ENCODE results near the gene CATSPERZ. TPM values are rescaled to one million over a fixed set of nuclear protein-coding genes. Genes with fewer than 3 reads are reported as not detected.

CATSPERZ gene
- total and polyA plus RNA-seq, 4 donors = 0.50 to 1.6 (median 1.0) TPM

DNA sequence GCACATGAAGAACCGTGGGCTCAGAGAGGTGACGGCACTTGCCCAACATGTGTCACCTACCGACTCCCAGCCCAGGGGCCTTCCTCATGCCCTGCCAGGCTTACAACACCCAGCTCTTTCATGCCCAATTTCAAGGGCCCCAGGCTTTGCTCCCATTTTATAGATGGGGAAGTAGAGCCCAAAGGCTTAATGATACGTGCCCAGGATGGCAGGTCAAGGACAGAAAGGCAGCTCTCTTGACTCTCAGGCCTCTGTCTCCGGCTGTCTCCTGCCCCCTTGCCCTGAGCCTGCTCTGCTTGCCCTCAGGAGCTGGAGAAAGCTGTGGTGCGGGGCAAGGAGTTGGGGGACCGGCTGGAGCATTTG is 48.8 kb downstream of the CATSPERZ start:
- Histone ChIP-seq H3K4me3 (ENCODE audit: low read depth, low read length) (no peak overlapping the region), H3K4me1 (ENCODE audit: control insufficient read depth, insufficient read depth, low read length) (peaks cover 21% of the 10 kb centered on the region), H3K36me3 (ENCODE audit: control insufficient read depth, insufficient read depth, low read length) (peaks cover 16% of the 10 kb centered on the region), H3K27me3 (ENCODE audit: control insufficient read depth, insufficient read depth, low read length) (no peaks in the 10 kb centered on the region), H3K27ac (ENCODE audit: low read depth, low read length) (no peak overlapping the region), H3K9me3 (ENCODE audit: control insufficient read depth, insufficient read depth, low read length) (no peaks in the 10 kb centered on the region)
- WGBS (ENCODE audit: insufficient coverage) = 82% methylated on average over 7 of the region's 7 CpGs
- no peak for DNase-seq (ENCODE audit: low read depth in 4 of 6, low spot score in 6 of 6)

DNA sequence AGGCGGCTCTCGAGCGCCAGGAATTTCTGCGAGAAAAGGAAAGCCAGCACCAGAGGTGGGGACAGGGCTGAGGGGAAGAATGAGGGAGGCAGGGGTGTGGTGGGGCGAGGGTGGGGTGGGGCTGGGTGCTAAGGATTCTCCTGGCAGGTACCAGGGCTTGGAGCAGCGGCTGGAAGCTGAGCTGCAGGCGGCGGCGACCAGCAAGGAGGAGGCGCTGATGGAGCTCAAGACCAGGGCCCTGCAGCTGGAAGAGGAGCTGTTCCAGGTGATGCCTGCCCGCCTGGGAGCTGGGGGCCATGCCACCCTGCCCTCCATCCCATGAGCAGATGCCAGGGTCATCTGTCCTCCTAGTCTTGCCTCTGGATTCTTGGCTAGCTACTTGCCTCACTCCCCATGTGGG is 49.2 kb downstream of the CATSPERZ start:
- Histone ChIP-seq H3K36me3 (ENCODE audit: control insufficient read depth, insufficient read depth, low read length) (peaks cover 12% of the 10 kb centered on the region), H3K9me3 (ENCODE audit: control insufficient read depth, insufficient read depth, low read length) (no peaks in the 10 kb centered on the region), H3K4me3 (ENCODE audit: low read depth, low read length) (no peak overlapping the region), H3K27ac (ENCODE audit: low read depth, low read length) (no peak overlapping the region), H3K27me3 (ENCODE audit: control insufficient read depth, insufficient read depth, low read length) (no peaks in the 10 kb centered on the region), H3K4me1 (ENCODE audit: control insufficient read depth, insufficient read depth, low read length) (peaks cover 25% of the 10 kb centered on the region)
- DNase-seq (ENCODE audit: low read depth in 4 of 6, low spot score in 6 of 6) = no peak
- 82% methylated on average over 11 of the region's 11 CpGs for WGBS (ENCODE audit: insufficient coverage)

DNA sequence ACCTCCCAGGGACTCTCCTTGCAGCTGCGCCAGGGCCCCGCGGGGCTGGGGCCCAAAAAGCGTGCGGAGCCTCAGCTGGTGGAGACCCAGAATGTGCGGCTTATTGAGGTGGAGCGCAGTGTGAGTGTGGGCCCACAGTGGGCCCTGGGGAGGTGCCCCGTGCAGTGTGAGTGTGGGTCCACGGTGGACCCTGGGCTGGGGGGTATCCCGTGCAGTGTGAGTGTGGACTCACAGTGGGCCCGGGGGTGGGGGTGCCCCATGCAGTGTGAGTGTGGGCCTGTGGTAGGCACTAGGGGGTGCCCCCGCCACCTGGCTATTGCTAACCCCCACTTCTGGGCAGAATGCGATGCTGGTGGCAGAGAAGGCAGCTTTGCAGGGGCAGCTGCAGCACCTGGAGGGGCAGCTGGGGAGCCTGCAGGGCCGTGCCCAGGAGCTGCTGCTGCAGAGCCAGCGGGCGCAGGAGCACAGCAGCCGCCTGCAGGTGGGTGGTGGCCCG is 51.0 kb downstream of the CATSPERZ start:
- Histone ChIP-seq H3K36me3 (ENCODE audit: control insufficient read depth, insufficient read depth, low read length) (peaks cover 10% of the 10 kb centered on the region), H3K4me1 (ENCODE audit: control insufficient read depth, insufficient read depth, low read length) (peaks cover 38% of the 10 kb centered on the region), H3K9me3 (ENCODE audit: control insufficient read depth, insufficient read depth, low read length) (no peaks in the 10 kb centered on the region), H3K4me3 (ENCODE audit: low read depth, low read length) (no peak overlapping the region), H3K27me3 (ENCODE audit: control insufficient read depth, insufficient read depth, low read length) (no peaks in the 10 kb centered on the region), H3K27ac (ENCODE audit: low read depth, low read length) (no peak overlapping the region)
- 92% methylated on average over 18 of the region's 18 CpGs for WGBS (ENCODE audit: insufficient coverage)
- no peak for DNase-seq (ENCODE audit: low read depth in 4 of 6, low spot score in 6 of 6)

DNA sequence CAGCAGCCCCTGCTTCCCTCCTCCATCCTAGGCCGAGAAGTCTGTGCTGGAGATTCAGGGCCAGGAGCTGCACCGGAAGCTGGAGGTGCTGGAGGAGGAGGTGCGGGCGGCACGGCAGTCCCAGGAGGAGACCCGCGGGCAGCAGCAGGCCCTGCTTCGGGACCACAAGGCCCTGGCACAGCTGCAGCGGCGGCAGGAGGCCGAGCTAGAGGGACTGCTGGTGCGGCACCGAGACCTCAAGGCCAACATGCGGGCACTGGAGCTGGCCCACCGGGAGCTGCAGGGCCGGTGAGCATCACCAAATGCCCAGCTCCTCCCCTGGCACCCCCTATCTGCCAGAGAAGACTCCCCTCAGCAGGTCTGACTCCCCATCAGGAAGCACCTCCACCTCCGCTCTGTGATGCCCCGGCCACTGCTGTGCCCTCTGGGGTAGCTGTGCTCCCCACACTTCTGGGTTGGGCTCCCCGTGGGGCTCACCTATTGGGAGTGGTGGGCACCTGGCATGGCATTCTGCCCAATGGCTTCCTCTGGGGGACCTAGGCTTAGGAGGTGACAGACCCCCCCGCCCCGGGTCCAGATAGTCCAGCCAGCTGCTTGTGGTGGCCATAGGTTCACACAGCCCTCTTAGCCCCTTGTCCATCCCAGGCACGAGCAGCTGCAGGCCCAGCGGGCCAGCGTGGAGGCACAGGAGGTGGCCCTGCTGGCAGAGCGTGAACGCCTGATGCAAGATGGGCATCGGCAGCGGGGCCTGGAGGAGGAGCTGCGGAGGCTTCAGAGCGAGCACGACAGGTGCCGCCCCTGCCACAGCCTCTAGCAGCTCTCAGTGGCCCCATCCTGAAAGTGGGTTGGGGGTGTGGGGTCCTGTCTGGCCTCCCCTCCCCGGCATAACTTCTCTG is 52.2 kb downstream of the CATSPERZ start:
- no peaks in the 10 kb centered on the region for H3K9me3 ChIP-seq (ENCODE audit: control insufficient read depth, insufficient read depth, low read length)
- no peak for DNase-seq (ENCODE audit: low read depth in 4 of 6, low spot score in 6 of 6)
- H3K4me1 ChIP-seq (ENCODE audit: control insufficient read depth, insufficient read depth, low read length) = peaks cover 38% of the 10 kb centered on the region
- no peak overlapping the region for H3K4me3 ChIP-seq (ENCODE audit: low read depth, low read length)
- peaks cover 10% of the 10 kb centered on the region for H3K36me3 ChIP-seq (ENCODE audit: control insufficient read depth, insufficient read depth, low read length)
- no peak overlapping the region for H3K27ac ChIP-seq (ENCODE audit: low read depth, low read length)
- no peaks in the 10 kb centered on the region for H3K27me3 ChIP-seq (ENCODE audit: control insufficient read depth, insufficient read depth, low read length)
- 86% methylated on average over 32 of the region's 33 CpGs for WGBS (ENCODE audit: insufficient coverage)

DNA sequence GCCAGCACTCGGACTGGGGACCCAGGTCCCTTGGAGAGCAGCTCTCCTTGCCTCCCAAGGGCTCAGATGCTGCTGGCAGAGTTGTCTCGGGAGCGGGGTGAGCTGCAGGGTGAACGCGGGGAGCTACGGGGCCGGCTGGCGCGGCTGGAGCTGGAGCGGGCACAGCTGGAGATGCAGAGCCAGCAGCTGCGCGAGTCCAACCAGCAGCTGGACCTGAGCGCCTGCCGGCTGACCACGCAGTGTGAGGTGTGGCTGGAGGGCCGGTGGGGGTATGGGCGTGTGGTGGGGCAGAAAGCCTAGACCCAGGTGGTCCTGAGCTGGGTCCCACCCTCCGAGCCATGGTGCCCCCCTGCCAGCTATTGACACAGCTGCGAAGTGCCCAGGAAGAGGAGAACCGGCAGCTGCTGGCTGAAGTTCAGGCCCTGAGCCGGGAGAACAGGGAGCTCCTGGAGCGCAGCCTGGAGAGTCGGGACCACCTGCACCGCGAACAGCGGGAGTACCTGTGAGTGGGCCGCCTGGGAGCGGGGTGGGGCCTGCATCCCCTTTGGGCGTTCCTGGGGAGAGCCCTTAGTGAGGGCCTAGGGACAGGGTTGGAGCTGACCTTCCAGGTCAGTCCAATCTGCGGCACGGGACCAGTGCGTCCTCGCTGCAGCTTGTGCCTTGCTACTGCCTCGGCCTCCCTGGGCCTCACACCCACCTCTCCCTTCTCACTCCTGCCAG is 53.0 kb downstream of the CATSPERZ start:
- no peak for DNase-seq (ENCODE audit: low read depth in 4 of 6, low spot score in 6 of 6)
- no peaks in the 10 kb centered on the region for H3K9me3 ChIP-seq (ENCODE audit: control insufficient read depth, insufficient read depth, low read length)
- peaks cover 10% of the 10 kb centered on the region for H3K36me3 ChIP-seq (ENCODE audit: control insufficient read depth, insufficient read depth, low read length)
- no peak overlapping the region for H3K4me3 ChIP-seq (ENCODE audit: low read depth, low read length)
- H3K4me1 ChIP-seq (ENCODE audit: control insufficient read depth, insufficient read depth, low read length) = peaks cover 41% of the 10 kb centered on the region
- no peak overlapping the region for H3K27ac ChIP-seq (ENCODE audit: low read depth, low read length)
- WGBS (ENCODE audit: insufficient coverage) = 79% methylated on average over 34 of the region's 34 CpGs
- H3K27me3 ChIP-seq (ENCODE audit: control insufficient read depth, insufficient read depth, low read length) = no peaks in the 10 kb centered on the region

DNA sequence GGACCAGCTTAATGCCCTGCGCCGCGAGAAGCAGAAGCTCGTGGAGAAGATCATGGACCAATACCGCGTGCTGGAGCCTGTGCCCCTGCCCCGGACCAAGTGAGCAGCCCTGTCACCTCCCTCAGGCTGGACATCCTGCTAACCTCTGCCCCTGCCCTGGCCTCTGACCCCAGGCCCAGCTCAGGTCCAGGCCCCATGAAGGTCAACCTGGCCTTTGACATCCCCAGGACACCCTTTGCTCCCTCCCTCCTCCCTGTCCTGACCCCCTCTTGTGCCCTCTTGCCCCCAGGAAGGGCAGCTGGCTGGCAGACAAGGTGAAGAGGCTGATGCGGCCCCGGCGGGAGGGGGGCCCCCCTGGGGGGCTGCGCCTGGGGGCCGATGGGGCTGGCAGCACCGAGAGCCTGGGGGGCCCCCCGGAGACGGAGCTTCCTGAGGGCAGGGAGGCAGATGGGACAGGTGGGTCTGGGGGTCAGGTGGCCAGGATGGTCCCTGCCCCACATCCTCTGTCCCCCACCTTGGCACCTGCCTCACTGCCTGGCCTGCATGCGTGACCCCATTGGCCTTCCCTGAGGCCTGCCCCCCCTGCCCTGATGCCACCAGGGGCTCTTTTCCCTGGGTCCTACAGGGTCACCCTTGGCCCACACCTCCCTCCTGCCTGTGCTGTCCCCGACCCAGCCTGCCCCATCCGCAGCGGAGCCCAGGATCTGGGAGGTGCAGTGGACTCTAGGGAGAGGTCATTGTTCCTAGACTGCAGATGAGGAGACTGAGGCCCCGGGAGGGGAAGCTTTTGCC is 53.8 kb downstream of the CATSPERZ start:
- peaks cover 44% of the 10 kb centered on the region for H3K4me1 ChIP-seq (ENCODE audit: control insufficient read depth, insufficient read depth, low read length)
- H3K36me3 ChIP-seq (ENCODE audit: control insufficient read depth, insufficient read depth, low read length) = peaks cover 10% of the 10 kb centered on the region
- WGBS (ENCODE audit: insufficient coverage) = 79% methylated on average over 18 of the region's 20 CpGs
- H3K27me3 ChIP-seq (ENCODE audit: control insufficient read depth, insufficient read depth, low read length) = no peaks in the 10 kb centered on the region
- H3K4me3 ChIP-seq (ENCODE audit: low read depth, low read length) = no peak overlapping the region
- no peak for DNase-seq (ENCODE audit: low read depth in 4 of 6, low spot score in 6 of 6)
- no peaks in the 10 kb centered on the region for H3K9me3 ChIP-seq (ENCODE audit: control insufficient read depth, insufficient read depth, low read length)
- no peak overlapping the region for H3K27ac ChIP-seq (ENCODE audit: low read depth, low read length)

Small RNAs within 50 kb of the gene (small RNA-seq; reads per million reads assigned to genes)
- gene MIR7155 (ENCODE audit: low replicate concordance) (0.06 reads per million), gene RF00019 (ENCODE audit: low replicate concordance) (not detected)

Other genes starting within 250 kb of the CATSPERZ start
- gene MACROD1, start 134.2 kb upstream of the CATSPERZ start, total RNA-seq = 10 to 100 TPM; 10.6 to 18.9 TPM
- gene MACROD1, start 134.2 kb upstream of the CATSPERZ start, polyA plus RNA-seq (ENCODE audit: insufficient read length in 2 of 2) = 10 to 100 TPM; 28.8 to 31.6 TPM
- gene STIP1, start 114.2 kb upstream of the CATSPERZ start, total RNA-seq = 100 to 1,000 TPM in 1 of 2 donors, 10 to 100 TPM in 1; 99.0 to 119 TPM
- 100 to 1,000 TPM; 170 to 184 TPM for gene STIP1, start 114.2 kb upstream of the CATSPERZ start, polyA plus RNA-seq (ENCODE audit: insufficient read length in 2 of 2)
- 1 to 10 TPM; 5.1 to 5.7 TPM for gene FERMT3, start 93.6 kb upstream of the CATSPERZ start, total RNA-seq
- gene FERMT3, start 93.6 kb upstream of the CATSPERZ start, polyA plus RNA-seq (ENCODE audit: insufficient read length in 2 of 2) = 1 to 10 TPM; 6.0 to 8.2 TPM
- 10 to 100 TPM; 10.0 to 45.6 TPM for gene TRPT1, start 74.2 kb upstream of the CATSPERZ start, total RNA-seq
- 10 to 100 TPM; 38.8 to 44.6 TPM for gene TRPT1, start 74.2 kb upstream of the CATSPERZ start, polyA plus RNA-seq (ENCODE audit: insufficient read length in 2 of 2)
- gene NUDT22, start 74.1 kb upstream of the CATSPERZ start, total RNA-seq = 10 to 100 TPM; 20.3 to 41.3 TPM
- gene NUDT22, start 74.1 kb upstream of the CATSPERZ start, polyA plus RNA-seq (ENCODE audit: insufficient read length in 2 of 2) = 10 to 100 TPM; 30.6 to 35.1 TPM
- 10 to 100 TPM; 14.7 to 18.5 TPM for gene DNAJC4, start 69.8 kb upstream of the CATSPERZ start, total RNA-seq
- gene DNAJC4, start 69.8 kb upstream of the CATSPERZ start, polyA plus RNA-seq (ENCODE audit: insufficient read length in 2 of 2) = 10 to 100 TPM; 71.3 to 77.4 TPM
- gene VEGFB, start 65.8 kb upstream of the CATSPERZ start, total RNA-seq = 10 to 100 TPM; 46.8 to 94.2 TPM
- 100 to 1,000 TPM; 252 to 255 TPM for gene VEGFB, start 65.8 kb upstream of the CATSPERZ start, polyA plus RNA-seq (ENCODE audit: insufficient read length in 2 of 2)
- gene FKBP2, start 59.3 kb upstream of the CATSPERZ start, total RNA-seq = 10 to 100 TPM; 43.6 to 94.7 TPM
- 100 to 1,000 TPM; 109 to 120 TPM for gene FKBP2, start 59.3 kb upstream of the CATSPERZ start, polyA plus RNA-seq (ENCODE audit: insufficient read length in 2 of 2)
- gene PPP1R14B, start 53.4 kb upstream of the CATSPERZ start, total RNA-seq = 100 to 1,000 TPM in 1 of 2 donors, 10 to 100 TPM in 1; 22.5 to 127 TPM
- gene PPP1R14B, start 53.4 kb upstream of the CATSPERZ start, polyA plus RNA-seq (ENCODE audit: insufficient read length in 2 of 2) = 100 to 1,000 TPM; 117 to 127 TPM
- gene PLCB3, start 48.8 kb upstream of the CATSPERZ start, total RNA-seq = 10 to 100 TPM; 12.7 to 16.9 TPM
- gene PLCB3, start 48.8 kb upstream of the CATSPERZ start, polyA plus RNA-seq (ENCODE audit: insufficient read length in 2 of 2) = 10 to 100 TPM; 14.0 to 15.0 TPM
- 100 to 1,000 TPM in 1 of 2 donors, 10 to 100 TPM in 1; 41.5 to 123 TPM for gene BAD, start 15.7 kb upstream of the CATSPERZ start, total RNA-seq
- 100 to 1,000 TPM in 1 of 2 donors, 10 to 100 TPM in 1; 97.7 to 104 TPM for gene BAD, start 15.7 kb upstream of the CATSPERZ start, polyA plus RNA-seq (ENCODE audit: insufficient read length in 2 of 2)
- gene GPR137, start 14.5 kb upstream of the CATSPERZ start, total RNA-seq = 10 to 100 TPM in 1 of 2 donors, 1 to 10 TPM in 1; 7.1 to 21.5 TPM
- gene GPR137, start 14.5 kb upstream of the CATSPERZ start, polyA plus RNA-seq (ENCODE audit: insufficient read length in 2 of 2) = 100 to 1,000 TPM in 1 of 2 donors, 10 to 100 TPM in 1; 90.9 to 100 TPM
- 1 to 10 TPM; 1.0 to 3.2 TPM for gene KCNK4, start 9.1 kb upstream of the CATSPERZ start, total RNA-seq
- 1 to 10 TPM; 6.5 to 7.8 TPM for gene KCNK4, start 9.1 kb upstream of the CATSPERZ start, polyA plus RNA-seq (ENCODE audit: insufficient read length in 2 of 2)
- 10 to 100 TPM in 1 of 2 donors, 1 to 10 TPM in 1; 8.3 to 21.3 TPM for gene ESRRA, start 5.2 kb downstream of the CATSPERZ start, total RNA-seq
- gene ESRRA, start 5.2 kb downstream of the CATSPERZ start, polyA plus RNA-seq (ENCODE audit: insufficient read length in 2 of 2) = 10 to 100 TPM; 21.7 to 28.0 TPM
- gene TRMT112, start 17.2 kb downstream of the CATSPERZ start, total RNA-seq = 100 to 1,000 TPM in 1 of 2 donors, 10 to 100 TPM in 1; 84.2 to 343 TPM
- gene TRMT112, start 17.2 kb downstream of the CATSPERZ start, polyA plus RNA-seq (ENCODE audit: insufficient read length in 2 of 2) = 100 to 1,000 TPM; 133 to 153 TPM
- 100 to 1,000 TPM; 115 to 316 TPM for gene PRDX5, start 17.8 kb downstream of the CATSPERZ start, total RNA-seq
- gene PRDX5, start 17.8 kb downstream of the CATSPERZ start, polyA plus RNA-seq (ENCODE audit: insufficient read length in 2 of 2) = 100 to 1,000 TPM; 353 to 369 TPM
- 1 to 10 TPM; 4.2 to 7.1 TPM for gene CCDC88B, start 39.8 kb downstream of the CATSPERZ start, total RNA-seq
- gene CCDC88B, start 39.8 kb downstream of the CATSPERZ start, polyA plus RNA-seq (ENCODE audit: insufficient read length in 2 of 2) = 1 to 10 TPM; 8.3 to 8.4 TPM
- 10 to 100 TPM; 11.3 to 20.4 TPM for gene RPS6KA4, start 58.8 kb downstream of the CATSPERZ start, total RNA-seq
- gene RPS6KA4, start 58.8 kb downstream of the CATSPERZ start, polyA plus RNA-seq (ENCODE audit: insufficient read length in 2 of 2) = 10 to 100 TPM; 20.7 to 27.2 TPM